ENCODE measurements around the gene RAET1G. TPM values are rescaled to one million over a fixed set of nuclear protein-coding genes. Genes with fewer than 3 reads are reported as not detected.
A peak's percentile ranks its signal among the peaks of the same experiment; 100 is the strongest.
"Not testable (repeated sequence)": the region's sequence is repeated elsewhere in the genome, so short reads cannot be mapped to it uniquely, and the experiment has no call there.

The RAET1G gene
- total and polyA plus RNA-seq, 9 of the 15 experiments (the other 6 are each of a cell fraction or from before 2014, with no cell fraction given): 0.11 TPM; not detected in 8

GRCh38 chr6:149891864-149892263 is 31.1 kb downstream of the RAET1G start:
- H3K9ac ChIP-seq (ENCODE audit: insufficient read depth in 1 of 2, low read depth in 2 of 2, low read length in 2 of 2); in situ Hi-C loops (cut with MboI); H3K9me1 ChIP-seq (ENCODE audit: control insufficient read depth, insufficient read depth, low read length); H3K79me2 ChIP-seq (ENCODE audit: control insufficient read depth, insufficient read depth, low read length); H4K20me1 ChIP-seq (replicated peaks; ENCODE audit: control insufficient read depth, insufficient read depth, low read length); H3K4me1 ChIP-seq (replicated peaks in 1 of 2; ENCODE audit: control insufficient read depth in 2 of 2, insufficient read depth in 2 of 2, low read length in 2 of 2); H3K9me3 ChIP-seq (replicated peaks; ENCODE audit: control insufficient read depth, insufficient read depth, low read depth, low read length); H2AFZ ChIP-seq (ENCODE audit: low read depth, low read length); H3K27ac ChIP-seq (ENCODE audit: extremely low read depth, low read depth, low read length); BruUV-seq (replicated peaks); ATAC-seq; FAIRE-seq; intact Hi-C loops (cut with micrococcal nuclease); H3K4me2 ChIP-seq (ENCODE audit: insufficient read depth, low read length); H3K4me3 ChIP-seq; H3K36me3 ChIP-seq (ENCODE audit: control insufficient read depth, insufficient read depth, low read length); CTCF ChIA-PET (ENCODE audit: low intra/inter-chr PET ratio); DNase-seq (ENCODE audit: extremely low read depth in 1 of 4, low spot score in 3 of 4): not testable (repeated sequence)
- peak; percentile 89 for TF ChIP-seq ZNF146 (CRISPR knock-in tag; IDR thresholded peaks at IDR 0.05; ENCODE audit: unreplicated experiment)
- POLR2A ChIA-PET: interaction anchor here (0.6 kb wide), 1 partner anchor 13 kb away, joined by 3 read pairs; no protein-coding TSS in a partner anchor
- 3% methylated on average over 6 of the region's 6 CpGs for WGBS (ENCODE audit: insufficient coverage, low coverage, missing lambda C conversion rate)
- peaks cover 30 to 54% of the 10 kb centered on the region in 2 experiments for H3K27me3 ChIP-seq (ENCODE audit: control insufficient read depth in 2 of 2, insufficient read depth in 2 of 2, low read length in 2 of 2)

- H3K27ac ChIP-seq (ENCODE audit: extremely low read depth, low read depth, low read length): no peak overlapping the region
- no TSS peak for BruUV-seq (replicated peaks)
- H3K4me2 ChIP-seq (ENCODE audit: insufficient read depth, low read length): no peak overlapping the region
- ChIA-PET CTCF (ENCODE audit: low intra/inter-chr PET ratio) (no interaction called here), POLR2A (interaction anchor here (0.6 to 0.7 kb wide), 4 partner anchors 12 to 887 kb away, joined by 3 to 4 read pairs (median 3); no protein-coding TSS in a partner anchor)
- H3K27me3 ChIP-seq (ENCODE audit: control insufficient read depth in 2 of 2, insufficient read depth in 2 of 2, low read length in 2 of 2): peaks cover 29 to 51% of the 10 kb centered on the region in 2 experiments
- H3K79me2 ChIP-seq (ENCODE audit: control insufficient read depth, insufficient read depth, low read length): no peaks in the 10 kb centered on the region
- no peaks in the 10 kb centered on the region for H3K4me1 ChIP-seq (replicated peaks in 1 of 2; ENCODE audit: control insufficient read depth in 2 of 2, insufficient read depth in 2 of 2, low read length in 2 of 2)
- ATAC-seq: no peak
- H3K9ac ChIP-seq (ENCODE audit: insufficient read depth in 1 of 2, low read depth in 2 of 2, low read length in 2 of 2): no peak overlapping the region
- peak in 1 of 4 experiments; percentile 2 for DNase-seq (ENCODE audit: extremely low read depth in 1 of 4, low spot score in 3 of 4)
- intact Hi-C loops (cut with micrococcal nuclease): no loop called here
- H3K9me3 ChIP-seq (replicated peaks; ENCODE audit: control insufficient read depth, insufficient read depth, low read depth, low read length): no peaks in the 10 kb centered on the region
- H2AFZ ChIP-seq (ENCODE audit: low read depth, low read length): no peak overlapping the region
- 2% methylated on average over 3 of the region's 3 CpGs for WGBS (ENCODE audit: insufficient coverage, low coverage, missing lambda C conversion rate)
- in situ Hi-C loops (cut with MboI): no loop called here
- H3K4me3 ChIP-seq: no peak overlapping the region
- TF ChIP-seq RUNX1 (IDR thresholded peaks at IDR 0.05; ENCODE audit: low read depth) (no peak), MNT (conservative IDR thresholded peaks at IDR 0.05) (no peak), ZNF280B (CRISPR knock-in tag; IDR thresholded peaks at IDR 0.05) (no peak)
- no peak for FAIRE-seq
- H3K9me1 ChIP-seq (ENCODE audit: control insufficient read depth, insufficient read depth, low read length): no peaks in the 10 kb centered on the region
- no peaks in the 10 kb centered on the region for H3K36me3 ChIP-seq (ENCODE audit: control insufficient read depth, insufficient read depth, low read length)
- H4K20me1 ChIP-seq (replicated peaks; ENCODE audit: control insufficient read depth, insufficient read depth, low read length): no peaks in the 10 kb centered on the region
Observed at GRCh38 chr6:149891259-149891658, 31.7 kb downstream of the RAET1G start.
